H9 (cell line): ENCODE data around the gene TTC23. TPM values are rescaled to one million over a fixed set of nuclear protein-coding genes. Genes with fewer than 3 reads are reported as not detected.

Experiments
- DNase-seq: peaks from one replicate; pipeline ENCODE4 v3.0.0-alpha.2; 2017
- H2AFZ ChIP-seq: one replicate; pipeline ENCODE4 v1.6.1; 2013; ENCODE audit warnings: mild to moderate bottlenecking, low read length, control low read depth, moderate library complexity
- H2AK5ac ChIP-seq: 2 replicates; pipeline ENCODE4 v1.6.1; 2013; ENCODE audit warnings: low read length, control low read depth, mixed read lengths; ENCODE audit not compliant: insufficient read length
- H2BK120ac ChIP-seq: one replicate; pipeline ENCODE4 v1.6.1; 2013; ENCODE audit warnings: low read depth, mild to moderate bottlenecking, low read length, control low read depth, inconsistent platforms; ENCODE audit not compliant: poor library complexity, severe bottlenecking
- H2BK12ac ChIP-seq: 2 replicates; pipeline ENCODE4 v1.6.1; 2013; ENCODE audit warnings: low read length, control low read depth, mixed read lengths, low read depth; ENCODE audit not compliant: insufficient read length
- H2BK15ac ChIP-seq: 2 replicates; pipeline ENCODE4 v1.6.1; 2013; ENCODE audit warnings: low read depth, low read length, control low read depth
- H2BK20ac ChIP-seq: one replicate; pipeline ENCODE4 v1.6.1; 2013; ENCODE audit warnings: low read depth, mild to moderate bottlenecking, low read length, control low read depth, inconsistent platforms; ENCODE audit not compliant: poor library complexity, severe bottlenecking
- H2BK5ac ChIP-seq: 2 replicates; pipeline ENCODE4 v1.6.1; 2013; ENCODE audit warnings: low read length, control low read depth, mixed read lengths; ENCODE audit not compliant: insufficient read length
- H3K14ac ChIP-seq: 2 replicates; pipeline ENCODE4 v1.6.1; 2013; ENCODE audit warnings: low read length, control low read depth; ENCODE audit not compliant: insufficient read depth
- H3K18ac ChIP-seq: 2 replicates; pipeline ENCODE4 v1.6.1; 2013; ENCODE audit warnings: low read depth, mild to moderate bottlenecking, mixed read lengths, low read length, control low read depth; ENCODE audit not compliant: insufficient read length
- H3K23ac ChIP-seq: 2 replicates; pipeline ENCODE4 v1.6.1; 2013; ENCODE audit warnings: low read length, control low read depth, mixed read lengths, low read depth; ENCODE audit not compliant: insufficient read length
- H3K23me2 ChIP-seq: 2 replicates; pipeline ENCODE4 v1.6.1; 2013; ENCODE audit warnings: low read depth, mild to moderate bottlenecking, mixed read lengths, low read length, control low read depth; ENCODE audit not compliant: insufficient read length, poor library complexity, severe bottlenecking
- H3K27ac ChIP-seq: 2 replicates; pipeline ENCODE4 v1.5.1; 2013; ENCODE audit warnings: low read length, control low read depth, mixed read lengths, low read depth; ENCODE audit not compliant: insufficient read length
- H3K27me3 ChIP-seq: 2 replicates; pipeline ENCODE4 v1.6.1; 2013; ENCODE audit warnings: low read length, control low read depth, inconsistent platforms; ENCODE audit not compliant: insufficient read depth
- H3K4ac ChIP-seq: 2 replicates; pipeline ENCODE4 v1.6.1; 2013; ENCODE audit warnings: low read depth, mild to moderate bottlenecking, control low read depth, inconsistent platforms, low read length, moderate library complexity
- H3K4me1 ChIP-seq: 2 replicates; pipeline ENCODE4 v1.6.1; 2013; ENCODE audit warnings: low read length, control low read depth, inconsistent platforms; ENCODE audit not compliant: insufficient read depth
- H3K4me2 ChIP-seq: 2 replicates; pipeline ENCODE4 v1.6.1; 2013; ENCODE audit warnings: low read length, control low read depth, mixed read lengths; ENCODE audit not compliant: insufficient read length, insufficient read depth
- H3K56ac ChIP-seq: 2 replicates; pipeline ENCODE4 v1.6.1; 2013; ENCODE audit warnings: low read depth, mild to moderate bottlenecking, mixed read lengths, low read length, control low read depth; ENCODE audit not compliant: insufficient read length
- H3K79me1 ChIP-seq: 2 replicates; pipeline ENCODE4 v1.6.1; 2013; ENCODE audit warnings: low read depth, mild to moderate bottlenecking, moderate library complexity, low read length, control low read depth, inconsistent platforms; ENCODE audit not compliant: insufficient read depth, poor library complexity, severe bottlenecking
- H3K79me2 ChIP-seq: 2 replicates; pipeline ENCODE4 v1.6.1; 2013; ENCODE audit warnings: low read length, control low read depth, inconsistent platforms; ENCODE audit not compliant: insufficient read depth
- H3K9ac ChIP-seq: 2 replicates; pipeline ENCODE4 v1.6.1; 2013; ENCODE audit warnings: low read length, control low read depth, mixed read lengths; ENCODE audit not compliant: insufficient read length; ENCODE audit errors: extremely low read depth
- H3K9me3 ChIP-seq: one replicate; pipeline ENCODE4 v1.6.1; 2013; ENCODE audit warnings: low read depth, low read length, inconsistent platforms; ENCODE audit not compliant: control insufficient read depth
- H3T11ph ChIP-seq: one replicate; pipeline ENCODE4 v1.6.1; 2013; ENCODE audit warnings: mild to moderate bottlenecking, low read length, control low read depth, inconsistent platforms
- H4K20me1 ChIP-seq: one replicate; pipeline ENCODE4 v1.6.1; 2013; ENCODE audit not compliant: control insufficient read depth, insufficient read length, insufficient read depth
- H4K5ac ChIP-seq: 2 replicates; pipeline ENCODE4 v1.6.1; 2013; ENCODE audit warnings: low read depth, mild to moderate bottlenecking, mixed read lengths, low read length, control low read depth; ENCODE audit not compliant: insufficient read length
- H4K8ac ChIP-seq: replicated peaks from 2 replicates; pipeline ENCODE4 v1.6.1; 2013; ENCODE audit warnings: low read length, control low read depth, mixed read lengths, low read depth; ENCODE audit not compliant: insufficient read length
- H4K91ac ChIP-seq: 2 replicates; pipeline ENCODE4 v1.6.1; 2013; ENCODE audit warnings: low read depth, mild to moderate bottlenecking, moderate library complexity, mixed read lengths, low read length, control low read depth; ENCODE audit not compliant: insufficient read length
- H3K27ac Mint-ChIP-seq, 3 experiments: 2 replicates in 2 of 3; 3 replicates in 1 of 3; pipeline ENCODE4 v1.8.0; 2020 to 2021; ENCODE audit warnings: mixed read lengths in 3 of 3, mild to moderate bottlenecking in 1 of 3, moderate library complexity in 1 of 3
- H3K27me3 Mint-ChIP-seq: 2 replicates; pipeline ENCODE4 v1.8.0; 2021; ENCODE audit warnings: low read depth, mild to moderate bottlenecking, moderate library complexity, mixed read lengths
- H3K36me3 Mint-ChIP-seq, 3 experiments: 2 replicates in 2 of 3; 3 replicates in 1 of 3; pipeline ENCODE4 v1.8.0; 2020 to 2021; ENCODE audit warnings: low read depth in 3 of 3, mixed read lengths in 3 of 3; ENCODE audit not compliant: insufficient read depth in 1 of 3
- H3K4me1 Mint-ChIP-seq, 2 experiments: 2 replicates each; pipeline ENCODE4 v1.8.0; 2020; ENCODE audit warnings: mixed read lengths in 2 of 2
- H3K4me3 Mint-ChIP-seq, 2 experiments: 2 replicates in 1 of 2; 3 replicates in 1 of 2; pipeline ENCODE4 v1.8.0; 2020 to 2021; ENCODE audit warnings: mild to moderate bottlenecking in 2 of 2, mixed read lengths in 2 of 2, moderate library complexity in 1 of 2
- H3K9me3 Mint-ChIP-seq, 2 experiments: 2 replicates in 1 of 2; 3 replicates in 1 of 2; pipeline ENCODE4 v1.8.0; 2020; ENCODE audit warnings: mild to moderate bottlenecking in 2 of 2, mixed read lengths in 2 of 2, moderate library complexity in 1 of 2
- WGBS: extraction: QIAGEN DNeasy Blood & Tissue Kit; methylation state at CpG from one replicate; pipeline ENCODE4 v1.1.7; 2013; ENCODE audit warnings: missing lambda C conversion rate, low lambda C conversion rate, mixed read lengths; ENCODE audit not compliant: insufficient read length; ENCODE audit errors: extremely low coverage; 5-methylcytosine and 5-hydroxymethylcytosine counted together
- total RNA-seq: library from RNA; stranded (reverse); gene quantifications from 2 replicates; pipeline ENCODE4 v1.2.1, GENCODE V29; 2021
- TF ChIP-seq, protein P1 (sequence below): fragments of 200-600 bp; sonication (generic); conservative IDR thresholded peaks from 3 replicates; pipeline ENCODE4 v1.8.0; 2021; ENCODE audit warnings: antibody characterized with exemption, mild to moderate bottlenecking

TTC23 gene
- total RNA-seq, 1 experiment from 2014 or later = 14.3 TPM

DNA sequence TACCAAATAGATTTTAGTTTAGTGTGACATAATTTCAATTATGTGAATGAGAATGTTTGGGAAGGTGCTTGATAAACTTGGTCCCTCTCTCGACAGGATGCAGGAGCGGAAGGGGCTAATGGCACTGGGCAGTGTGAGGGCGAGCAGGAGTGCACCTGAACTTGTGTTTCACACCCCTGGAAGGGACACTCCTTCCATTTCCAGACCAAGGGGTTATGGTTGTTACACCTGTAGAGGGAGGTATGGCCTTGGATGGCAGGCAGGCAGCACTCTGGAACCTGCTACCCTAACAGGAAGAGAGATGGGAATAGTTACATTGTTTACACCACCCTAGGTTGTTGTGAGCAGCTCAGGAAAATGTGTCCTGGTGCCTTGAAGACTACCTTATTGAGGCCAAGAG, 122.5 kb downstream of the TTC23 start:
- Histone ChIP-seq H4K8ac (no peak overlapping the region), H2BK12ac (no peak overlapping the region), H3K4me2 (no peak overlapping the region), H2BK5ac (no peak overlapping the region), H3K9me3 (no peaks in the 10 kb centered on the region), H3K4me1 (no peaks in the 10 kb centered on the region; the same call in 1 of the 2 replicates), H4K20me1 (no peaks in the 10 kb centered on the region), H3K14ac (no peak overlapping the region), H2BK15ac (no peak overlapping the region), H3K79me1 (no peaks in the 10 kb centered on the region), H2BK20ac (no peak overlapping the region), H3T11ph (no peak overlapping the region), H2AK5ac (no peak overlapping the region), H3K18ac (no peak overlapping the region), H3K27ac (no peak overlapping the region), H4K91ac (no peak overlapping the region), H3K4ac (no peak overlapping the region), H3K56ac (no peak overlapping the region), H3K27me3 (no peaks in the 10 kb centered on the region), H3K23ac (no peak overlapping the region), H3K23me2 (no peaks in the 10 kb centered on the region), H3K9ac (no peak overlapping the region), H2BK120ac (no peak overlapping the region), H2AFZ (no peak overlapping the region), H3K79me2 (no peaks in the 10 kb centered on the region), H4K5ac (no peak overlapping the region)
- no peak for DNase-seq
- H3K36me3 Mint-ChIP-seq = peaks cover 0 to 10% (median 4%) of the 10 kb centered on the region in 3 experiments; a peak in 5 of 7 replicates
- peaks cover 13 to 19% of the 10 kb centered on the region in 2 experiments for H3K4me1 Mint-ChIP-seq
- no peaks in the 10 kb centered on the region for H3K9me3 Mint-ChIP-seq
- WGBS = no CpG with 5 or more reads among the region's 3 CpGs
- H3K27me3 Mint-ChIP-seq = no peaks in the 10 kb centered on the region; the same call in 1 of the 2 replicates
- H3K27ac Mint-ChIP-seq = no peak overlapping the region
- no peak overlapping the region for H3K4me3 Mint-ChIP-seq
- TF ChIP-seq, protein P1, sequence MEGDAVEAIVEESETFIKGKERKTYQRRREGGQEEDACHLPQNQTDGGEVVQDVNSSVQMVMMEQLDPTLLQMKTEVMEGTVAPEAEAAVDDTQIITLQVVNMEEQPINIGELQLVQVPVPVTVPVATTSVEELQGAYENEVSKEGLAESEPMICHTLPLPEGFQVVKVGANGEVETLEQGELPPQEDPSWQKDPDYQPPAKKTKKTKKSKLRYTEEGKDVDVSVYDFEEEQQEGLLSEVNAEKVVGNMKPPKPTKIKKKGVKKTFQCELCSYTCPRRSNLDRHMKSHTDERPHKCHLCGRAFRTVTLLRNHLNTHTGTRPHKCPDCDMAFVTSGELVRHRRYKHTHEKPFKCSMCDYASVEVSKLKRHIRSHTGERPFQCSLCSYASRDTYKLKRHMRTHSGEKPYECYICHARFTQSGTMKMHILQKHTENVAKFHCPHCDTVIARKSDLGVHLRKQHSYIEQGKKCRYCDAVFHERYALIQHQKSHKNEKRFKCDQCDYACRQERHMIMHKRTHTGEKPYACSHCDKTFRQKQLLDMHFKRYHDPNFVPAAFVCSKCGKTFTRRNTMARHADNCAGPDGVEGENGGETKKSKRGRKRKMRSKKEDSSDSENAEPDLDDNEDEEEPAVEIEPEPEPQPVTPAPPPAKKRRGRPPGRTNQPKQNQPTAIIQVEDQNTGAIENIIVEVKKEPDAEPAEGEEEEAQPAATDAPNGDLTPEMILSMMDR = no peak
